HepG2 (cell line): ENCODE data around the gene MACROD2.

Source experiments
- MAX ChIP-seq: IDR thresholded peaks from 2 replicates; pipeline ENCODE4 v1.6.1; 2012; ENCODE audit warnings: inconsistent platforms
- POLR2AphosphoS2 ChIP-seq: IDR thresholded peaks from 2 replicates; pipeline ENCODE4 v1.6.1; 2011; ENCODE audit warnings: low read depth, low read length, improper control_type of control experiment
- SUZ12 ChIP-seq: fragments of 150-350 bp; IDR thresholded peaks from 2 replicates; pipeline ENCODE4 v1.6.1; 2014; ENCODE audit warnings: low read depth, low read length
- TOPORS ChIP-seq: sonication (generic); formaldehyde crosslinking; IDR thresholded peaks from 2 replicates; pipeline ENCODE4 v1.8.0; 2023; ENCODE audit warnings: mild to moderate bottlenecking, missing genetic modification reagents
- ZNF12 ChIP-seq: sonication (generic); formaldehyde crosslinking; IDR thresholded peaks from 2 replicates; pipeline ENCODE4 v1.5.0; 2020; ENCODE audit warnings: missing genetic modification reagents
- ZNF609 ChIP-seq: sonication (generic); formaldehyde crosslinking; IDR thresholded peaks from 2 replicates; pipeline ENCODE4 v1.4.0; 2020; ENCODE audit warnings: mild to moderate bottlenecking, missing genetic modification reagents, borderline replicate concordance
- ZNF629 ChIP-seq: sonication (generic); formaldehyde crosslinking; conservative IDR thresholded peaks from 2 replicates; pipeline ENCODE4 v1.5.0; 2020; ENCODE audit warnings: missing genetic modification reagents
- ZNF773 ChIP-seq: sonication (generic); formaldehyde crosslinking; IDR thresholded peaks from 2 replicates; pipeline ENCODE4 v1.4.0; 2020; ENCODE audit warnings: missing genetic modification reagents, borderline replicate concordance
- TF ChIP-seq, protein P1 (sequence below): IDR thresholded peaks from 2 replicates; pipeline ENCODE4 v1.6.1; 2016; ENCODE audit warnings: mild to moderate bottlenecking
- TF ChIP-seq, protein P2 (sequence below): sonication (generic); formaldehyde crosslinking; IDR thresholded peaks from 2 replicates; pipeline ENCODE4 v1.8.1; 2022; ENCODE audit warnings: low read depth, mild to moderate bottlenecking, missing genetic modification reagents
- TF ChIP-seq, protein P3 (sequence below): sonication (generic); formaldehyde crosslinking; IDR thresholded peaks from 2 replicates; pipeline ENCODE4 v1.5.0; 2020; ENCODE audit warnings: mild to moderate bottlenecking, missing genetic modification reagents, moderate library complexity

DNA sequence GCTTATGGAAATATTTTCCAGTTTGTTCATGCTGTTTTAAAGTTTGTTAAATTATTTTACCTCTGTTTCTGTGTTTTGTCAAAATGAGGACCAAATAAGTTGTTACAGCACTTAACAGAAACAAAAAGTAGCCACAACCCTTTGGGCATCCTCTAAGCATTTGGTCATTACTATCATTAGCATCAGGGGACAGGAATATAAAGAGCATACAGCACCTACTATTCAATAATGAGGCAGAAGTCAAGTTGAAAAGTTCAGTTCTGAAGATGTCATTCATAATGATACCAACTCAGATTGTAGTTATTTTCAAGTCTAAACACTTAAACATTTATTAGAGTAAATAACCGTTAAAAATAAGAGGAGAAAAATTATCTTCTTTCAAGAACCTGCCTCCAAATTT lies 1204.4 kb downstream of the MACROD2 start:
- TF ChIP-seq ZNF773 (CRISPR knock-in tag), result no peak
- TF ChIP-seq, protein P1, sequence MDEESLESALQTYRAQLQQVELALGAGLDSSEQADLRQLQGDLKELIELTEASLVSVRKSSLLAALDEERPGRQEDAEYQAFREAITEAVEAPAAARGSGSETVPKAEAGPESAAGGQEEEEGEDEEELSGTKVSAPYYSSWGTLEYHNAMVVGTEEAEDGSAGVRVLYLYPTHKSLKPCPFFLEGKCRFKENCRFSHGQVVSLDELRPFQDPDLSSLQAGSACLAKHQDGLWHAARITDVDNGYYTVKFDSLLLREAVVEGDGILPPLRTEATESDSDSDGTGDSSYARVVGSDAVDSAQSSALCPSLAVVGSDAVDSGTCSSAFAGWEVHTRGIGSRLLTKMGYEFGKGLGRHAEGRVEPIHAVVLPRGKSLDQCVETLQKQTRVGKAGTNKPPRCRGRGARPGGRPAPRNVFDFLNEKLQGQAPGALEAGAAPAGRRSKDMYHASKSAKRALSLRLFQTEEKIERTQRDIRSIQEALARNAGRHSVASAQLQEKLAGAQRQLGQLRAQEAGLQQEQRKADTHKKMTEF (CRISPR knock-in tag), result no peak
- TF ChIP-seq ZNF609 (CRISPR knock-in tag), result no peak
- TF ChIP-seq ZNF12 (CRISPR knock-in tag), result no peak
- TF ChIP-seq, protein P2, sequence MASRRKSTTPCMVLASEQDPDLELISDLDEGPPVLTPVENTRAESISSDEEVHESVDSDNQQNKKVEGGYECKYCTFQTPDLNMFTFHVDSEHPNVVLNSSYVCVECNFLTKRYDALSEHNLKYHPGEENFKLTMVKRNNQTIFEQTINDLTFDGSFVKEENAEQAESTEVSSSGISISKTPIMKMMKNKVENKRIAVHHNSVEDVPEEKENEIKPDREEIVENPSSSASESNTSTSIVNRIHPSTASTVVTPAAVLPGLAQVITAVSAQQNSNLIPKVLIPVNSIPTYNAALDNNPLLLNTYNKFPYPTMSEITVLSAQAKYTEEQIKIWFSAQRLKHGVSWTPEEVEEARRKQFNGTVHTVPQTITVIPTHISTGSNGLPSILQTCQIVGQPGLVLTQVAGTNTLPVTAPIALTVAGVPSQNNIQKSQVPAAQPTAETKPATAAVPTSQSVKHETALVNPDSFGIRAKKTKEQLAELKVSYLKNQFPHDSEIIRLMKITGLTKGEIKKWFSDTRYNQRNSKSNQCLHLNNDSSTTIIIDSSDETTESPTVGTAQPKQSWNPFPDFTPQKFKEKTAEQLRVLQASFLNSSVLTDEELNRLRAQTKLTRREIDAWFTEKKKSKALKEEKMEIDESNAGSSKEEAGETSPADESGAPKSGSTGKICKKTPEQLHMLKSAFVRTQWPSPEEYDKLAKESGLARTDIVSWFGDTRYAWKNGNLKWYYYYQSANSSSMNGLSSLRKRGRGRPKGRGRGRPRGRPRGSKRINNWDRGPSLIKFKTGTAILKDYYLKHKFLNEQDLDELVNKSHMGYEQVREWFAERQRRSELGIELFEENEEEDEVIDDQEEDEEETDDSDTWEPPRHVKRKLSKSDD, result no peak
- TF ChIP-seq, protein P3, sequence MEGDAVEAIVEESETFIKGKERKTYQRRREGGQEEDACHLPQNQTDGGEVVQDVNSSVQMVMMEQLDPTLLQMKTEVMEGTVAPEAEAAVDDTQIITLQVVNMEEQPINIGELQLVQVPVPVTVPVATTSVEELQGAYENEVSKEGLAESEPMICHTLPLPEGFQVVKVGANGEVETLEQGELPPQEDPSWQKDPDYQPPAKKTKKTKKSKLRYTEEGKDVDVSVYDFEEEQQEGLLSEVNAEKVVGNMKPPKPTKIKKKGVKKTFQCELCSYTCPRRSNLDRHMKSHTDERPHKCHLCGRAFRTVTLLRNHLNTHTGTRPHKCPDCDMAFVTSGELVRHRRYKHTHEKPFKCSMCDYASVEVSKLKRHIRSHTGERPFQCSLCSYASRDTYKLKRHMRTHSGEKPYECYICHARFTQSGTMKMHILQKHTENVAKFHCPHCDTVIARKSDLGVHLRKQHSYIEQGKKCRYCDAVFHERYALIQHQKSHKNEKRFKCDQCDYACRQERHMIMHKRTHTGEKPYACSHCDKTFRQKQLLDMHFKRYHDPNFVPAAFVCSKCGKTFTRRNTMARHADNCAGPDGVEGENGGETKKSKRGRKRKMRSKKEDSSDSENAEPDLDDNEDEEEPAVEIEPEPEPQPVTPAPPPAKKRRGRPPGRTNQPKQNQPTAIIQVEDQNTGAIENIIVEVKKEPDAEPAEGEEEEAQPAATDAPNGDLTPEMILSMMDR (CRISPR knock-in tag), result no peak
- TF ChIP-seq MAX, result no peak
- no peak for TF ChIP-seq POLR2AphosphoS2
- no peak for TF ChIP-seq TOPORS
- TF ChIP-seq SUZ12, result no peak
- no peak for TF ChIP-seq ZNF629 (CRISPR knock-in tag)
